GM15510 (cell line): ENCODE measurements around the gene PPL.

ENCODE experiments used
- POLR2A ChIP-seq: IDR thresholded peaks from 3 replicates; pipeline ENCODE4 v1.6.1; 2011; ENCODE audit warnings: borderline replicate concordance; ENCODE audit not compliant: insufficient read length; ENCODE audit errors: extremely low read depth

Gene PPL

DNA sequence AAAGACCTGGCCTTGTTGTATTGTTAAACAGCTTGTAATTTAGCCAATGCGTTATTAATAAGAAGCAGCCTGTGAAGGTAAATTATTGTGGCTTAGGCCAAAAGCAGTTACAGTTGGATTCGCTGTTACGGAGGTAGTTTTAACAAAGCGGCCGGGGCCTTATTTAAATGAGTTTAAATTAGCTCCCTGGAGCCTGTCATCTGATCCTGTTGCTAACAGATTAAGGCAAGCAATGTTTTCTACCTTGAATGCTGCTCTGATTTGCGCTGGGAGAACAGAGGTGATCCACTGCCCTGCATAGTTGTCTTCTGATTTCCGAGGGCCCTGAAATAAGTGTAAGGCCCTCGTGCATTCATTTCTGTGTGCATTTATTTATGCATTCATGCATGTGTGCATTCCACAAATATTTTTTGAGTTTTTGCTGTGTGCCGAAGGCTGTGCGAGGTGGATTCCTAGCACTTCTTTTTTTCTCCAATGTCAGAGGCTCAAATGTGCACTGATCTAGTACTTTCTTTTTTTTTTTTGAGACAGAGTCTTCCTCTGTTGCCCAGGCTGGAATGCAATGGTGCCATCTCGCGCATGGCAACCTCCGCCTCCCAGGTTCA is 32.0 kb upstream of the PPL start:
- no peak for TF ChIP-seq POLR2A

GRCh38 chr16:4966736-4967453 is 29.9 kb upstream of the PPL start:
- TF ChIP-seq POLR2A, result no peak

GRCh38 chr16:4962716-4963115 is 25.8 kb upstream of the PPL start:
- TF ChIP-seq POLR2A, result no peak

DNA sequence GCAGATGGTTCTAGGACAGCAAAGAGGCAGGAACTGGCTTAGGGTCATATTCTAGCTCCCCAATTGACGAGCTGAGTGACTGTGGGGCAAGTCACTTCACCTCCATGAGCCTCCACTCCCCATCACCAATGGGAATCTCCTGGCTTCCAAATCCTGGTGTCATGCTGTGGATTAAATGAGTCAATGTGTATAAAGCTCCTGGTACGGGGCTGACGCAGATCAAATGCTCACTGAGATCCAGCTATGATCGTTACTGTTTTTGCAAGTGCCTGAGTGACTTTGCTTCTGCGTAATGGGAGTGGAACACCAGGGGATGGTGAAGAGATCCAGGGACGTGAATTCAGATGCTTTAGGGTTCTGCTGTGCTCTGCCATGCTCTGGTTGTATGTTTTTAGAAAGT is 23.6 kb upstream of the PPL start:
- no peak for TF ChIP-seq POLR2A

DNA sequence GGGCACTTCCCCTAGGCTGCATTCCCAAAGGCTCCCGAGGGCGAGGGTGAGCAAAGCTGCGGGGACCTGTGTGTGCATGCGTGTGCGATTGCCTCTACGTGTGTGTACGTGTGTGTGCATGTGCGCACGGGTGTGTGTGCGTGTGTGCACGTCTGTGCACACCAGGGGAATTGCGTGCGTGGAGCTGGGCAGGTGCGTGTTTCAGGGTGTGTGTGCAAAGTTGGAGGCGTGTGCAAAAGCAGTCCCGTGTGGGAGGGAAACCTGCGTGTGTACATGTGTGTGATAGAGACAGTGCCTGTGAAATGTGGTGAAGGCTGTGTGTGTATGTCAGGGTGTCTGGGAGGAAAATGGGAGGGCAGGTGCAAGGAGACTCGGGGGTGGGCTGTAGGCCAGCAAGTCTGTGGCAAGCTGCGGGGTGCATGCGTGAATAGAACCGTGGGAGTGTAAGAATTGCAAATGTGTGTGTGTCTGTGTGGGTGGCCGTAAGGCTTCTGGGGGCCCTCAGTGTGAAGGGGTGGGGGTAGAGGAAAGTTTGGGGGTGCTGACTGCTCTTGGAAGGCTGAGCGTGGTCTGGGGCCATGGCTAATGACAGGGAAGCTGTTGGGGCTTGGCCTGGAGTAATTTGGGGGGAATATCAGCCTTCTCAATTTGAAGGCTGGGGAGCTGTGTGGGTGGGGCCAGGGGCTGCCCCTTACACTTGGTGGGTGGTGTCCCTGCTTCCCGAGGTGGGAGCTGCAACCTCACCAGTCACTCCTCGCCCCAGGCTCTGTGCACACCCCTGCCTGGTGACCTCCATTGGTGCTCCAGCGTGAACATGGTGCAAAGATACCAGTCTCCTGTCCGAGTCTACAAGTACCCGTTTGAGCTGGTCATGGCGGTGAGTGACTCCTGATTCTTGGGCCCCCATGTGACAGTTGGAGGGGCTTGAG is 21.8 kb upstream of the PPL start:
- TF ChIP-seq POLR2A, result no peak

DNA sequence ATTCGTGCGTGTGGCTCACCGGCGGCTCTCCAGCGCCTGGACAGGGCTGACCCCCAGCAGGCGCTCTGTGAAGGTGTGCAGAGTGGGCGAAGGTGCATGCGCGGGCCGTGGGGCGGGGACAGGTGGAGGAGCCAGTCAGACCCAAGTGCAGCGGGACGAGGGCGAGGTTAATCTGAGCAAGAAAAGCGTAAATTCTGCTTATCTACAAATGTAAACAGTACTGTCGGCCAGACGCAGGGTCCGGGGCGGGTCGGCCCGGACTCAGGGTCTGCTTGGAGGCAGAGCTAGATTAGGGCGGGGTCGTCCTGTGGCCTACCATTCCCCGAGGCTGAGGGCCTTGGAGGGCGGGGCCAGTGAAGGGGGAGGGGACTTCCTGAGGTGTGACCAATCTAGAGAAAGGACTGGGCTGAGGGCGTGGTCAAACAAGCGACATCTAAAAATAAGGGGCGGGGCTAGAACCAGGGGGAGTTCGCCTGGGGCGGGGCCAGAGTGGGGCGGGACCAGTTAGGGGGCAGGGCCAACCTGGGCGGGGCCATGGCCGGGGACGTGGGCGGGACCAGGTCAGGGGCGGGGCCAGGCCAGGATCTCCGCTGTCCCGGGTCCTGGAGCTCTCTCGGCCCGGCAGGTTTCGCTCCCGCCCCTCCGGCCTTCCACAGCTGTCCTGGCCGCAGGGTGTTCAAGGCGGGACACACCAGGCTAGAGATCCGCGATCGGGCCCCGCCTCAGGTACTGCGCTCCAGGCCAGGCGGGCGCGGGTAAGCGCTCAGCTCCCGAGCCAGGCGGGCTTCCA is 21.0 kb upstream of the PPL start, which contains the start of gene SEC14L5:
SEC14L5 (plus strand) TSS at position 611 of the 790 bp plus-strand sequence. CDS start 994 bp downstream, outside the sequence.
- TF ChIP-seq POLR2A, result no peak

- no peak for TF ChIP-seq POLR2A
Measured at GRCh38 chr16:4957420-4957719, 20.4 kb upstream of the PPL start.

- TF ChIP-seq POLR2A, result no peak
Measured at GRCh38 chr16:4954714-4955113, 17.8 kb upstream of the PPL start.

DNA sequence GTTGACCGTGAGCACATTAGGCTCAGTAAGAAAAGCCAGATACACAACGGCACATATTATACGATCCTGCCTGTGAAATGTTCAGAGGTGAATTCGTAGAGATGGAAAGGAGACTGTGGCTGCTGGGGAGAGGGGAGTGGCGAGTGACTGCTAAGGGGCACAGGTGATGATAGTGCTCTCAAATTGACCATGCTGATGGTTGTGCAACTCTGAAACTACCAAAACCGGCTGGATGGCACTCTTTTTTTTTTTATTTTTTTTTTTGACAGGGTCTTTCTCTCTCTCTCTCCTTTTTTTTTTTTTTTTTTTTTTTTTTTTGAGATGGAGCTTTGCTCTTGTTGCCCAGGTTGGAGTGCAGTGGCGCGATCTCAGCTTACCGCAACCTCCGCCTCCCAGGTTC is 13.0 kb upstream of the PPL start:
- no peak for TF ChIP-seq POLR2A

- no peak for TF ChIP-seq POLR2A
Measured at GRCh38 chr16:4948903-4949766, 12.2 kb upstream of the PPL start.

DNA sequence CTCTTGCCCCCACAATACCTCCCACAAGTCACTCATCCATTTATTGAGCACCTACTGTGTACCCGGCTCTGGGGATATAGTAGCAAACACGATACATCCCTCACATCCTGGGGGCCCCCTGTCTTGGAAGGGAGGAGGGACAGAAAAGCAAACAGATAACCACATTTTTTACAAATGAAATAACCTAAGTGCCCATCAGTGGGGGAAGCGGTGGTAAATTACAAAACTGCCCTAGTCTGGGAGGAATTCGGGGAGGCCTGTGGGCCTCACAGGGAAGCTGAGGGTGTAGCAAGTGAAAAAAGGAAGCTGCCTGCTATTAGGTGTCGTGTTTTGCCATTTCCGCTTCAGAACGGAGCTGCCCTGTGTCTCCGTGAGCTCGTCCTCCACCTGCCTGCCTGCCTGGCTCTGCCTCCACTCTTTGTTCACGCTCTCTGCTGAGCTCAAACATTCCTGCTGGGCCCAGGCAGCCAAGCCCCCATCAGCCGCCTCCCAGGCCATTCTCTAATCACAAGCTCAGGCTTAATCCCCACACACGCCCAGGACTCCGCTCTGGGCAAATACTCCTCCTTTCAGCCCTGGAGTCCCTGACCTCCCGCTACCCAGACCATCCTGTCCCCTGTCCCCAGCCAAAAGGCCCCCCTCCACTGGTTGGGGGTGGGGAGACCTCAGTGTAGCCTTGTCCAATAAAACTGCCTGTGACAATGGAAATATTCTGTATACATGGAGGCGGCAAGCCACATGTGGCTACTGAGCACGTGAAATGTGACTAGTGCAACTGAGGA is 11.0 kb upstream of the PPL start:
- no peak for TF ChIP-seq POLR2A

- no peak for TF ChIP-seq POLR2A
Measured at GRCh38 chr16:4946917-4947316, 10.0 kb upstream of the PPL start.
